HCT116 (cell line): ENCODE data around the gene RERG. TPM values are rescaled to one million over a fixed set of nuclear protein-coding genes. Genes with fewer than 3 reads are reported as not detected.

Experiments
- ATAC-seq: fragments of 200-7000 bp; cut with Tn5 transposase; 2 replicates; pipeline ENCODE4 v1.9.1; 2020; ENCODE audit warnings: mild to moderate bottlenecking, moderate library complexity
- BruUV-seq: library from RNA; stranded (reverse); fragments of 400-500 nt; replicated peaks from 2 replicates; lab custom pipeline; 2021; lab: Mats Ljungman, UMichigan
- CTCF ChIA-PET: fragments of 300-600 bp; sonication (Branson Sonifier 250); formaldehyde crosslinking; loops from one replicate; lab custom pipeline; 2021; ENCODE audit warnings: antibody characterized with exemption; lab: Charles Lee
- POLR2A ChIA-PET: fragments of 300-600, 350-600 bp; sonication (Branson Sonifier 250); formaldehyde crosslinking; loops from one replicate; lab custom pipeline; 2021; ENCODE audit warnings: antibody characterized with exemption; lab: Charles Lee
- RAD21 ChIA-PET, 2 experiments: fragments of 300-600 bp; sonication (Branson Sonifier 250); formaldehyde crosslinking; loops; one replicate each; lab custom pipeline; 2023; ENCODE audit warnings: low total read pairs in 2 of 2; ENCODE audit not compliant: uncharacterized antibody in 2 of 2, unreplicated experiment in 2 of 2, low non-redundant PET in 1 of 2; lab: Charles Lee
- DNase-seq: peaks from one replicate; pipeline ENCODE4 v3.0.0-alpha.2; 2010; ENCODE audit warnings: low read depth, low spot score
- H2AFZ ChIP-seq: fragments of 200-600 bp; shearing (Covaris generic), sonication (generic); 2 replicates; pipeline ENCODE4 v1.6.1; 2017; ENCODE audit warnings: low read depth, mixed run types, mixed read lengths, antibody characterized with exemption, low read length; ENCODE audit not compliant: poor library complexity, severe bottlenecking
- H3K27ac ChIP-seq: 2 replicates; pipeline ENCODE4 v1.5.1; 2012; ENCODE audit warnings: low read depth, low read length
- H3K27me3 ChIP-seq: fragments of 200-600 bp; sonication (generic); 2 replicates; pipeline ENCODE4 v1.6.1; 2016; ENCODE audit warnings: mixed run types, low read length, mixed read lengths; ENCODE audit not compliant: insufficient read depth
- H3K36me3 ChIP-seq, 2 experiments: fragments of 200-500 bp in 1 of 2; fragments of 200-600 bp in 1 of 2; sonication (Bioruptor generic) in 1 of 2; sonication (generic) in 1 of 2; 2 replicates each; pipeline versions ENCODE4 v1.5.1 to v1.6.1; 2014 to 2016; ENCODE audit warnings: low read length in 2 of 2, inconsistent platforms in 1 of 2, mixed read lengths in 1 of 2, mixed run types in 1 of 2; ENCODE audit not compliant: insufficient read depth in 2 of 2, control insufficient read depth in 1 of 2
- H3K4me1 ChIP-seq, 2 experiments: fragments of 200-600 bp in 1 of 2; sonication (generic) in 1 of 2; 2 replicates each; pipeline versions ENCODE4 v1.5.1 to v1.6.1; 2012 to 2017; ENCODE audit warnings: low read length in 2 of 2, inconsistent platforms in 1 of 2, mild to moderate bottlenecking in 1 of 2, mixed read lengths in 1 of 2, mixed run types in 1 of 2, moderate library complexity in 1 of 2; ENCODE audit not compliant: insufficient read depth in 2 of 2, control insufficient read depth in 1 of 2
- H3K4me2 ChIP-seq: fragments of 200-600 bp; sonication (generic); 2 replicates; pipeline ENCODE4 v1.6.1; 2017; ENCODE audit warnings: mixed run types, low read length, mixed read lengths
- H3K4me3 ChIP-seq, 2 experiments: fragments of 200-600 bp in 1 of 2; sonication (generic) in 1 of 2; replicated peaks in 1 of 2; 2 replicates each; pipeline ENCODE4 v1.5.1; 2011 to 2016; ENCODE audit warnings: low read length in 2 of 2, control low read depth in 1 of 2, low read depth in 1 of 2, mild to moderate bottlenecking in 1 of 2, mixed read lengths in 1 of 2, mixed run types in 1 of 2
- H3K79me2 ChIP-seq: fragments of 200-600 bp; sonication (generic); 2 replicates; pipeline ENCODE4 v1.6.1; 2017; ENCODE audit warnings: mild to moderate bottlenecking, mixed run types, low read length, moderate library complexity, mixed read lengths; ENCODE audit not compliant: insufficient read depth
- H3K9ac ChIP-seq: fragments of 200-600 bp; sonication (generic); 2 replicates; pipeline ENCODE4 v1.6.1; 2016; ENCODE audit warnings: low read length, mixed read lengths
- H3K9me2 ChIP-seq: fragments of 200-600 bp; sonication (generic), shearing (Covaris generic); 2 replicates; pipeline ENCODE4 v1.6.1; 2017; ENCODE audit warnings: mixed run types, mild to moderate bottlenecking, moderate library complexity; ENCODE audit not compliant: insufficient read depth
- H3K9me3 ChIP-seq, 2 experiments: fragments of 200-500 bp in 1 of 2; fragments of 200-600 bp in 1 of 2; sonication (Bioruptor generic) in 1 of 2; sonication (generic) in 1 of 2; 2 replicates each; pipeline ENCODE4 v1.6.1; 2014 to 2017; ENCODE audit warnings: low read length in 2 of 2, mixed read lengths in 2 of 2, inconsistent platforms in 1 of 2, low read depth in 1 of 2, mild to moderate bottlenecking in 1 of 2, mixed run types in 1 of 2, moderate library complexity in 1 of 2; ENCODE audit not compliant: control insufficient read depth in 1 of 2, insufficient read depth in 1 of 2
- H4K20me1 ChIP-seq: fragments of 200-600 bp; sonication (generic), shearing (Covaris generic); 2 replicates; pipeline ENCODE4 v1.6.1; 2017; ENCODE audit warnings: mixed run types, mild to moderate bottlenecking, moderate library complexity; ENCODE audit not compliant: insufficient read depth
- REST ChIP-seq: IDR thresholded peaks from 2 replicates; pipeline ENCODE4 v1.6.1; 2012; ENCODE audit warnings: low read depth
- SIN3A ChIP-seq: IDR thresholded peaks from 2 replicates; pipeline ENCODE4 v1.6.1; 2012; ENCODE audit warnings: low read depth
- SP1 ChIP-seq: IDR thresholded peaks from 2 replicates; pipeline ENCODE4 v1.6.1; 2012; ENCODE audit warnings: low read depth
- TCF7L2 ChIP-seq: IDR thresholded peaks from 2 replicates; pipeline ENCODE4 v1.7.0; 2011; ENCODE audit warnings: borderline replicate concordance, inconsistent platforms; ENCODE audit not compliant: insufficient read depth, insufficient read length; ENCODE audit errors: extremely low read depth
- ZBTB33 ChIP-seq: IDR thresholded peaks from 2 replicates; pipeline ENCODE4 v1.6.1; 2011; ENCODE audit warnings: mild to moderate bottlenecking, low read length, moderate library complexity; ENCODE audit not compliant: insufficient replicate concordance; ENCODE audit errors: extremely low read depth
- intact Hi-C: fragments of 100-400 bp; cut with micrococcal nuclease; formaldehyde crosslinking; loops from 2 replicates; pipeline ENCODE4 v1.10.0; 2022
- total RNA-seq: library from RNA; stranded (reverse); gene quantifications from one replicate; pipeline ENCODE4 v1.2.1, GENCODE V29; 2021; ENCODE audit not compliant: unreplicated experiment
- TF ChIP-seq, protein P1 (sequence below), 3 experiments: fragments of 200-600 bp in 1 of 3; sonication (generic) in 1 of 3; IDR thresholded peaks in 2 of 3; conservative IDR thresholded peaks in 1 of 3; 2 replicates each; pipeline ENCODE4 v1.5.1; 2012 to 2017; ENCODE audit warnings: low read depth in 2 of 3, low read length in 2 of 3, antibody characterized with exemption in 1 of 3, borderline replicate concordance in 1 of 3, control low read depth in 1 of 3, mild to moderate bottlenecking in 1 of 3, mixed read lengths in 1 of 3, mixed run types in 1 of 3, moderate library complexity in 1 of 3; ENCODE audit not compliant: insufficient read depth in 1 of 3
- TF ChIP-seq, protein P2 (sequence below): IDR thresholded peaks from 2 replicates; pipeline ENCODE4 v1.6.1; 2012

Gene RERG
- total RNA-seq, 1 experiment from 2014 or later = not detected

- POLR2A ChIA-PET = no interaction called here
- Histone ChIP-seq H3K9ac (no peak overlapping the region), H3K9me2 (no peaks in the 10 kb centered on the region), H3K4me3 (no peak overlapping the region), H4K20me1 (no peaks in the 10 kb centered on the region), H3K36me3 (no peaks in the 10 kb centered on the region), H3K27me3 (peaks cover 36% of the 10 kb centered on the region), H3K4me2 (no peak overlapping the region), H3K27ac (no peak overlapping the region), H3K9me3 (no peaks in the 10 kb centered on the region), H3K4me1 (peaks cover 0 to 4% of the 10 kb centered on the region in 2 experiments; a peak in 1 of 4 replicates), H2AFZ (no peak overlapping the region), H3K79me2 (no peaks in the 10 kb centered on the region)
- no peak for TF ChIP-seq SIN3A
- TF ChIP-seq ZBTB33 = no peak
- TF ChIP-seq, protein P1, sequence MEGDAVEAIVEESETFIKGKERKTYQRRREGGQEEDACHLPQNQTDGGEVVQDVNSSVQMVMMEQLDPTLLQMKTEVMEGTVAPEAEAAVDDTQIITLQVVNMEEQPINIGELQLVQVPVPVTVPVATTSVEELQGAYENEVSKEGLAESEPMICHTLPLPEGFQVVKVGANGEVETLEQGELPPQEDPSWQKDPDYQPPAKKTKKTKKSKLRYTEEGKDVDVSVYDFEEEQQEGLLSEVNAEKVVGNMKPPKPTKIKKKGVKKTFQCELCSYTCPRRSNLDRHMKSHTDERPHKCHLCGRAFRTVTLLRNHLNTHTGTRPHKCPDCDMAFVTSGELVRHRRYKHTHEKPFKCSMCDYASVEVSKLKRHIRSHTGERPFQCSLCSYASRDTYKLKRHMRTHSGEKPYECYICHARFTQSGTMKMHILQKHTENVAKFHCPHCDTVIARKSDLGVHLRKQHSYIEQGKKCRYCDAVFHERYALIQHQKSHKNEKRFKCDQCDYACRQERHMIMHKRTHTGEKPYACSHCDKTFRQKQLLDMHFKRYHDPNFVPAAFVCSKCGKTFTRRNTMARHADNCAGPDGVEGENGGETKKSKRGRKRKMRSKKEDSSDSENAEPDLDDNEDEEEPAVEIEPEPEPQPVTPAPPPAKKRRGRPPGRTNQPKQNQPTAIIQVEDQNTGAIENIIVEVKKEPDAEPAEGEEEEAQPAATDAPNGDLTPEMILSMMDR (IDR thresholded peaks at IDR 0.05 in 2 of 3, conservative IDR thresholded peaks at IDR 0.05 in 1 of 3; ENCODE audit: borderline replicate concordance in 1 of 3, insufficient read depth in 1 of 3, low read depth in 2 of 3, low read length in 2 of 3) = no peak
- no peak for TF ChIP-seq TCF7L2
- TF ChIP-seq SP1 = no peak
- no peak for TF ChIP-seq REST
- TF ChIP-seq, protein P2, sequence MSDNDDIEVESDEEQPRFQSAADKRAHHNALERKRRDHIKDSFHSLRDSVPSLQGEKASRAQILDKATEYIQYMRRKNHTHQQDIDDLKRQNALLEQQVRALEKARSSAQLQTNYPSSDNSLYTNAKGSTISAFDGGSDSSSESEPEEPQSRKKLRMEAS = no peak
- ATAC-seq = no peak
- BruUV-seq = no TSS peak
- CTCF ChIA-PET = interaction anchor here (0.7 to 2.7 kb wide), 7 partner anchors 8 to 308 kb away, joined by 3 to 12 read pairs (median 7); no protein-coding TSS in a partner anchor
- intact Hi-C loops = loop anchor here (2.0 to 10.0 kb wide), 2 partner anchors 68 to 376 kb away; partner anchors contain the start of gene ART4
- RAD21 ChIA-PET = no interaction called here
- no peak for DNase-seq
Observed at GRCh38 chr12:15220451-15220850, 766 bp downstream of the RERG start.
